NB4 (cell line): ENCODE results near the gene SLC27A1.

Experiments
- DNase-seq: peaks from one replicate; pipeline ENCODE4 v3.0.0; 2010; ENCODE audit warnings: low read depth
- H3K4me3 ChIP-seq: one replicate; pipeline ENCODE4 v1.5.1; 2011; ENCODE audit warnings: mild to moderate bottlenecking, low read depth, low read length, moderate library complexity
- MAX ChIP-seq: IDR thresholded peaks from 2 replicates; pipeline ENCODE4 v1.6.1; 2011; ENCODE audit warnings: low read depth, low read length
- MYC ChIP-seq: IDR thresholded peaks from 2 replicates; pipeline ENCODE4 v1.6.1; 2011; ENCODE audit warnings: low read depth, low read length
- POLR2A ChIP-seq: IDR thresholded peaks from 2 replicates; pipeline ENCODE4 v1.6.1; 2011; ENCODE audit warnings: mild to moderate bottlenecking; ENCODE audit not compliant: insufficient read length; ENCODE audit errors: extremely low read depth
- TF ChIP-seq, protein P1 (sequence below): IDR thresholded peaks from one replicate; pipeline ENCODE4 v1.5.1; 2012; ENCODE audit warnings: low read depth, low read length

SLC27A1 gene

GRCh38 chr19:17536955-17537354 is 66.6 kb downstream of the SLC27A1 start:
- no peak overlapping the region for H3K4me3 ChIP-seq
- TF ChIP-seq POLR2A: no peak
- TF ChIP-seq, protein P1, sequence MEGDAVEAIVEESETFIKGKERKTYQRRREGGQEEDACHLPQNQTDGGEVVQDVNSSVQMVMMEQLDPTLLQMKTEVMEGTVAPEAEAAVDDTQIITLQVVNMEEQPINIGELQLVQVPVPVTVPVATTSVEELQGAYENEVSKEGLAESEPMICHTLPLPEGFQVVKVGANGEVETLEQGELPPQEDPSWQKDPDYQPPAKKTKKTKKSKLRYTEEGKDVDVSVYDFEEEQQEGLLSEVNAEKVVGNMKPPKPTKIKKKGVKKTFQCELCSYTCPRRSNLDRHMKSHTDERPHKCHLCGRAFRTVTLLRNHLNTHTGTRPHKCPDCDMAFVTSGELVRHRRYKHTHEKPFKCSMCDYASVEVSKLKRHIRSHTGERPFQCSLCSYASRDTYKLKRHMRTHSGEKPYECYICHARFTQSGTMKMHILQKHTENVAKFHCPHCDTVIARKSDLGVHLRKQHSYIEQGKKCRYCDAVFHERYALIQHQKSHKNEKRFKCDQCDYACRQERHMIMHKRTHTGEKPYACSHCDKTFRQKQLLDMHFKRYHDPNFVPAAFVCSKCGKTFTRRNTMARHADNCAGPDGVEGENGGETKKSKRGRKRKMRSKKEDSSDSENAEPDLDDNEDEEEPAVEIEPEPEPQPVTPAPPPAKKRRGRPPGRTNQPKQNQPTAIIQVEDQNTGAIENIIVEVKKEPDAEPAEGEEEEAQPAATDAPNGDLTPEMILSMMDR: no peak
- TF ChIP-seq MAX: no peak
- TF ChIP-seq MYC: no peak
- no peak for DNase-seq

DNA sequence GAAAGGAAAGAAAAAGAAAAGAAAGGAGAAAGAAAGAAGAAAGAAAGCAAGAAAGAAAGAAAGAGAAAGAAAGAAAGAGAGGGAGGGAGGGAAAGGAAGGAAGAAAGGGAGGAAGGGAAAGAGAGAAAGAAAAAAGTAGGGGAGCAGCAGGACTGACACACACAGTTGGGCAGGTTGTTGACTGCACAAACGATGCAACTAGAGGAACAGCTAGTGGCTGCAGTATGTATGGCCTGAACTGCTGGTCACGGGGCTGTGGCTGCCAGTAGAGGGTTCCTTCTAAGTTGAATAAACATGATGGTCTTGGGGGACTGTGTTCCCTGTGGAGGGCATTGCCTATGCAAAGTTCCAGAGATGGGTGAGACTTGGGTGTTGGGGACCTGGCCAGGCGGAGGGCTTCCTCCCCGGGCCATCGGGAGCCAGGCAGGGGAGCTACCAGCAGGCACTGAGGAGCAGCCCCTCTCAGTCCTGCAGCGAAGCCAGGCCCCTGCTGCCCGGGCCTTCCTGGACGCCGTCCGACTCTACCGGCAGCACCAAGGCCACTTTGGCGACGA is 68.4 kb downstream of the SLC27A1 start:
- TF ChIP-seq POLR2A (no peak), MAX (no peak), MYC (no peak)
- TF ChIP-seq, protein P1: no peak
- peak; percentile 57 for DNase-seq
- peak overlapping the region; percentile 42 for H3K4me3 ChIP-seq

GRCh38 chr19:17539238-17540117 is 69.2 kb downstream of the SLC27A1 start:
- TF ChIP-seq MAX (peak; percentile 67), MYC (peak; percentile 48), POLR2A (peak; percentile 53)
- TF ChIP-seq, protein P1: no peak
- H3K4me3 ChIP-seq: peak overlapping the region; percentile 42
- DNase-seq: peak; percentile 96

DNA sequence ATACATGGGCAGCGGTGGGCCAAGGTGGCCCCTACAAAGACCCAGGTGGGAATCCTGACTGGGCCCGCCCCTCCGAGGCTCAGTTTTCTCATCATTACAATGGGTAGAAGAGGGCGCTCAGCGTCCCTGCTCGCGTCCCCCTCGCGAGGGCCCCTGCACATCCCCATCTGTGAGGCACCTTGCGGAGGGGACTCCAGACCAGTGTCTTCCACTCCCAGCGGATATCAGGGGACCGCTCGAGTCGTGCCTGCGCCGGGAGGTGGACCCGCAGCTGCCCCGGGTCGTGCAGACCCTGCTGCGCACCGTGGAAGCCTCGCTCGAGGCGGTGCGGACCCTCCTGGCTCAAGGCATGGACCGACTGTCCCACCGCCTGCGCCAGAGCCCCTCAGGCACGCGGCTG is 69.8 kb downstream of the SLC27A1 start:
- H3K4me3 ChIP-seq: no peak overlapping the region
- no peak for DNase-seq
- no peak for TF ChIP-seq POLR2A
- TF ChIP-seq MYC: no peak
- no peak for TF ChIP-seq MAX

DNA sequence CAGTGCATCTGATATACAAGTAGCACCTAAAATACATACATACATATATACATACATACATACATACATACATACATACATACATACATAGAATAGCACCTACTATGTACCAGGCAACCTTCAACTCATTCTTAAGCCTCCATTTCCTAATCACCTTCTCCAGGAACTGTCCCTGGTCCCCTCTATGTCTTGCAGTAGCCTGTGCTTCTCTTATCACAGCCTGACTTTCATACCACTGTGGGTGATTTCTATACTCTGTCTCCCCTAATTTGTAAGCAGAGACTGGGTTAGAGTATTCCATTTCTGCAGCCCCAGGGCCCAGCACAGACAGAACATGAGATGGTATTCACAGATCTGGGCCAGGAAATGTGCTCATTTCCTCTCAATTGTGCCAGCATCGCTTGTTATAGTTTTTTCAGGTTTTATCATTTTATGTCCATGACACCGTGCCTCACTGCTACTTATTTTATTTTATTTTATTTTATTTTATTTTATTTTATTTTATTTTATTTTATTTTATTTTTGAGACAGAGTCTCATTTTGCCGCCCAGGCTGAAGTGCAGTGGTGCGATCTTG is 70.9 kb downstream of the SLC27A1 start:
- H3K4me3 ChIP-seq: no peak overlapping the region
- TF ChIP-seq MAX (no peak), MYC (no peak)
- TF ChIP-seq, protein P1: no peak
- no peak for DNase-seq

DNA sequence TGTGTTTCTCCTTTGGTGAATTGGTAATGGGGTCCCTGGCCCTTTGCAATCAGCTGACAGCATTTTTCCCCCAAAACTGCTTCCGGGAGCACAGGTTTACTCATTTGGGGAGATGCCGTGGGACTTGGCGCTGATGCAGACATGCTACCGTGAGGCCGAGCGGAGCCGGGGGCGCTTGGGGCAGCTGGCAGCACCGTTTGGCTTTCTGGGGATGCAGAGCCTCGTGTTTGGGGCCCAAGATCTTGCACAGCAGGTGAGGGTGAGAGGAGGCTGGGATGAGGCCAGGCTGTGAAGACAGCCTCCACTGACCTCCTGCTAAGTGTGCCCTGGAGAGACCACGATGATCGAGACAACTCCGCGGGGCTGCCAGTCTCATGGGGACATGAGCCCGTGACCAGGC is 71.7 kb downstream of the SLC27A1 start:
- no peak for DNase-seq
- TF ChIP-seq POLR2A (no peak), MYC (no peak), MAX (no peak)
- TF ChIP-seq, protein P1: no peak
- H3K4me3 ChIP-seq: no peak overlapping the region
